Mesenchymal stem cell (in vitro differentiated cells and primary cell): Measurements from ENCODE around the gene SIN3B.

Experiments
- DNase-seq: peaks from one replicate; pipeline ENCODE4 v3.0.0-alpha.2; 2013
- H2AFZ ChIP-seq: one replicate; pipeline ENCODE4 v1.6.1; 2013; ENCODE audit warnings: low read depth, mild to moderate bottlenecking, control low read depth, inconsistent platforms, low read length, moderate library complexity
- H2AK5ac ChIP-seq: 2 replicates; pipeline ENCODE4 v1.6.1; 2013; ENCODE audit warnings: low read length, moderate library complexity, mild to moderate bottlenecking, inconsistent platforms; ENCODE audit not compliant: severe bottlenecking
- H2BK120ac ChIP-seq: one replicate; pipeline ENCODE4 v1.6.1; 2013; ENCODE audit warnings: low read depth, mild to moderate bottlenecking, inconsistent platforms, low read length, moderate library complexity
- H2BK12ac ChIP-seq, 2 experiments: one replicate each; pipeline ENCODE4 v1.6.1; 2013; ENCODE audit warnings: inconsistent platforms in 2 of 2, low read length in 2 of 2, mild to moderate bottlenecking in 2 of 2, moderate library complexity in 2 of 2, control low read depth in 1 of 2
- H2BK15ac ChIP-seq: one replicate; pipeline ENCODE4 v1.6.1; 2013; ENCODE audit warnings: mild to moderate bottlenecking, low read depth, inconsistent platforms; ENCODE audit not compliant: poor library complexity, severe bottlenecking
- H2BK5ac ChIP-seq: 2 replicates; pipeline ENCODE4 v1.6.1; 2013; ENCODE audit warnings: low read depth, mild to moderate bottlenecking, low read length, control low read depth, inconsistent platforms; ENCODE audit not compliant: poor library complexity, severe bottlenecking
- H3K14ac ChIP-seq, 2 experiments: one replicate each; pipeline ENCODE4 v1.6.1; 2013; ENCODE audit warnings: inconsistent platforms in 2 of 2, low read length in 2 of 2, control low read depth in 1 of 2, mild to moderate bottlenecking in 1 of 2, moderate library complexity in 1 of 2
- H3K18ac ChIP-seq, 2 experiments: one replicate each; pipeline ENCODE4 v1.6.1; 2013; ENCODE audit warnings: inconsistent platforms in 2 of 2, low read length in 2 of 2, control low read depth in 1 of 2, low read depth in 1 of 2, mild to moderate bottlenecking in 1 of 2
- H3K23ac ChIP-seq, 2 experiments: one replicate each; pipeline ENCODE4 v1.6.1; 2013; ENCODE audit warnings: inconsistent platforms in 2 of 2, low read length in 2 of 2, mild to moderate bottlenecking in 2 of 2, moderate library complexity in 2 of 2, control low read depth in 1 of 2
- H3K27ac ChIP-seq: 2 replicates; pipeline ENCODE4 v1.5.1; 2013; ENCODE audit warnings: mild to moderate bottlenecking, moderate library complexity, low read length, control low read depth, inconsistent platforms; ENCODE audit not compliant: poor library complexity, severe bottlenecking
- H3K27me3 ChIP-seq, 2 experiments: 2 replicates each; pipeline versions ENCODE4 v1.6.1 to v1.7.0; 2013; ENCODE audit warnings: low read length in 2 of 2, mild to moderate bottlenecking in 2 of 2, moderate library complexity in 2 of 2, control low read depth in 1 of 2, inconsistent platforms in 1 of 2; ENCODE audit not compliant: control insufficient read depth in 1 of 2, insufficient read depth in 1 of 2
- H3K36me3 ChIP-seq, 2 experiments: 2 replicates each; pipeline versions ENCODE4 v1.6.1 to v1.7.0; 2013; ENCODE audit warnings: low read length in 2 of 2, control low read depth in 1 of 2, inconsistent platforms in 1 of 2, low read depth in 1 of 2, mild to moderate bottlenecking in 1 of 2; ENCODE audit not compliant: insufficient read depth in 2 of 2, control insufficient read depth in 1 of 2
- H3K4ac ChIP-seq, 2 experiments: one replicate each; pipeline ENCODE4 v1.6.1; 2013; ENCODE audit warnings: inconsistent platforms in 2 of 2, low read length in 2 of 2, mild to moderate bottlenecking in 2 of 2, moderate library complexity in 2 of 2, control low read depth in 1 of 2, low read depth in 1 of 2
- H3K4me1 ChIP-seq: 2 replicates; pipeline ENCODE4 v1.6.1; 2013; ENCODE audit warnings: low read depth, low read length, control low read depth; ENCODE audit not compliant: control insufficient read depth, insufficient read depth
- H3K4me2 ChIP-seq: 2 replicates; pipeline ENCODE4 v1.6.1; 2013; ENCODE audit warnings: low read length, mild to moderate bottlenecking, inconsistent platforms; ENCODE audit not compliant: poor library complexity, severe bottlenecking
- H3K4me3 ChIP-seq, 2 experiments: 2 replicates each; pipeline versions ENCODE4 v1.5.1 to v1.7.0; 2013; ENCODE audit warnings: low read length in 2 of 2, mild to moderate bottlenecking in 2 of 2, control low read depth in 1 of 2, low read depth in 1 of 2; ENCODE audit not compliant: insufficient read depth in 1 of 2
- H3K79me1 ChIP-seq: replicated peaks from 2 replicates; pipeline ENCODE4 v1.6.1; 2013; ENCODE audit warnings: mild to moderate bottlenecking, control low read depth, low read length, inconsistent platforms; ENCODE audit not compliant: poor library complexity, severe bottlenecking
- H3K9ac ChIP-seq: 2 replicates; pipeline ENCODE4 v1.7.0; 2013; ENCODE audit warnings: mild to moderate bottlenecking, low read length, moderate library complexity
- H3K9me3 ChIP-seq: 2 replicates; pipeline ENCODE4 v1.7.0; 2013; ENCODE audit warnings: mild to moderate bottlenecking, low read length; ENCODE audit not compliant: control insufficient read depth
- H4K8ac ChIP-seq: one replicate; pipeline ENCODE4 v1.6.1; 2013; ENCODE audit warnings: inconsistent platforms, mild to moderate bottlenecking, low read length, moderate library complexity
- H4K91ac ChIP-seq: one replicate; pipeline ENCODE4 v1.6.1; 2013; ENCODE audit warnings: mild to moderate bottlenecking, low read length, inconsistent platforms
- whole genome bisulfite sequencing: methylation state at CpG from one replicate; pipeline ENCODE4 v1.1.7; 2013; ENCODE audit warnings: mixed read lengths; 5-methylcytosine and 5-hydroxymethylcytosine counted together

Gene SIN3B

DNA sequence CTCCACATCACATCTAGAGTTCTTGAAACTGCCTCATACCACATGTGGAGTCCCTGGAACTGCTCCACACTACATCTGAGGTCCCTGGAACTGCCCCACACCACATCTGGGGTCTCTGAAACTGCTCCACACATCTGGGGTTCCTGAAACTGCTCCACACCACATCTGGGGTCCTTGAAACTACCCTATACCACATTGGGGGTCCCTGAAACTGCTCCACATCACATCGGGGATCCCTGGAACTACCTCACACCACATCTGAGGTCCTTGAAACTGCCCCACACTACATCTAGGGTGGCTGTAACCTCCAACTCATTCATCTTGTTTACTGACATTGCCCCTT is 93.4 kb downstream of the SIN3B start:
- Histone ChIP-seq H2BK120ac (no peak overlapping the region), H3K9me3 (peaks cover 14% of the 10 kb centered on the region), H2BK5ac (no peak overlapping the region), H2AK5ac (no peak overlapping the region), H4K91ac (no peak overlapping the region), H3K4me1 (peaks cover 2% of the 10 kb centered on the region), H3K18ac (no peak overlapping the region), H4K8ac (no peak overlapping the region), H3K27me3 (no peaks in the 10 kb centered on the region), H2BK12ac (no peak overlapping the region), H3K4me2 (no peak overlapping the region), H3K36me3 (no peaks in the 10 kb centered on the region), H3K4me3 (no peak overlapping the region), H2BK15ac (no peak overlapping the region), H3K23ac (no peak overlapping the region), H3K14ac (no peak overlapping the region), H3K79me1 (no peaks in the 10 kb centered on the region), H2AFZ (no peak overlapping the region), H3K4ac (no peak overlapping the region), H3K27ac (no peak overlapping the region), H3K9ac (no peak overlapping the region)
- DNase-seq = no peak
- 84% methylated on average over 1 of the region's 1 CpG for WGBS

DNA sequence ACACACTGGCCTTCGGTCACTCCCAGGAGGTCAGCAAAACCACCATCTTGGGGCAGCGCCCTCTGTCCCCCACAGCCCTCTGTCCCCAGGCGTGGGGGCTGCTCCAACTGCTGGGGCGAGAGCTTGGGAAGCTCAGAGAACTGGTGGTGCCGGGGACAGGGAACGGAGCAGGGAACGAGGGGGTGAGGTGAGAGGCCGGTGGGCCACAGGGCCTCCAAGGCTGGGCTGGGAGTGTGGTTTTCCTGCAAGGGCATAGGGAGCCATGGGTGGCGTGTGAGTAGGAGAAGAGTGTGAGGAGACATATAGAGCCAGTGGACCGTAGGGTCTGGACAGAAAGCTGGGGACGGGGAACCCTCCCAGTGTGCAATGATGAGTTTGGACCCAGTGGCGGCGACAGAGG is 93.8 kb downstream of the SIN3B start:
- Histone ChIP-seq H3K4me1 (peaks cover 2% of the 10 kb centered on the region), H3K4me2 (no peak overlapping the region), H3K9me3 (peaks cover 14% of the 10 kb centered on the region), H3K27me3 (no peaks in the 10 kb centered on the region), H3K9ac (no peak overlapping the region), H4K8ac (no peak overlapping the region), H2AK5ac (no peak overlapping the region), H2BK15ac (no peak overlapping the region), H2BK12ac (no peak overlapping the region), H4K91ac (no peak overlapping the region), H3K23ac (no peak overlapping the region), H3K4me3 (peak overlapping the region in 1 of 2 experiments; percentile 2), H3K79me1 (no peaks in the 10 kb centered on the region), H3K4ac (no peak overlapping the region), H2AFZ (no peak overlapping the region), H2BK5ac (no peak overlapping the region), H3K36me3 (no peaks in the 10 kb centered on the region), H3K18ac (no peak overlapping the region), H3K27ac (no peak overlapping the region), H2BK120ac (no peak overlapping the region), H3K14ac (no peak overlapping the region)
- no peak for DNase-seq
- WGBS = 89% methylated on average over 13 of the region's 13 CpGs

DNA sequence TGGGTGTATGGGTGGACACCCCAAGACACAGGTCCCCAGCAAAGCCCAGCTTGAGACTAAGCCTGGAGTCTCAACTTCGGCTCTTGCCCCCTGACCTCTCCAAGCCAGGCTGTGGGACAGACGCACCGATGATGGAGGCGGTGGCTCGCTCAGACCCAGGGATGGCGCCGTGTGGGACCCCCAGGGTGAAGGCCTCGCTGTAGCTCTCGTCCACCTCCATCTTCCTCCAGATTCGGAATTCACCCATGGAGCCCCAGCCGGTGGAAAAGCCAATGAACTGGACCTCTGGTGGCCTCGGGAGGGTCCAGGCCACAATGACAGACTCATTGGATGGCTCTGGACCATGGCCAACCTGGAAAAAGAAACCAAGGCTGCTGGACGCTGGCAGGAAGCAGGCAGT is 98.7 kb downstream of the SIN3B start:
- Histone ChIP-seq H3K79me1 (no peaks in the 10 kb centered on the region), H3K23ac (no peak overlapping the region), H2BK5ac (no peak overlapping the region), H3K27ac (no peak overlapping the region), H2BK12ac (no peak overlapping the region), H3K4me1 (no peaks in the 10 kb centered on the region), H3K36me3 (no peaks in the 10 kb centered on the region), H3K18ac (no peak overlapping the region), H3K4ac (no peak overlapping the region), H4K91ac (no peak overlapping the region), H2AFZ (no peak overlapping the region), H3K4me3 (no peak overlapping the region), H3K4me2 (no peak overlapping the region), H4K8ac (no peak overlapping the region), H3K9ac (no peak overlapping the region), H3K9me3 (peaks cover 8% of the 10 kb centered on the region), H3K27me3 (peaks cover 0 to 11% of the 10 kb centered on the region in 2 experiments), H2BK120ac (no peak overlapping the region), H2BK15ac (no peak overlapping the region), H3K14ac (no peak overlapping the region), H2AK5ac (no peak overlapping the region)
- no peak for DNase-seq
- 85% methylated on average over 13 of the region's 13 CpGs for WGBS

DNA sequence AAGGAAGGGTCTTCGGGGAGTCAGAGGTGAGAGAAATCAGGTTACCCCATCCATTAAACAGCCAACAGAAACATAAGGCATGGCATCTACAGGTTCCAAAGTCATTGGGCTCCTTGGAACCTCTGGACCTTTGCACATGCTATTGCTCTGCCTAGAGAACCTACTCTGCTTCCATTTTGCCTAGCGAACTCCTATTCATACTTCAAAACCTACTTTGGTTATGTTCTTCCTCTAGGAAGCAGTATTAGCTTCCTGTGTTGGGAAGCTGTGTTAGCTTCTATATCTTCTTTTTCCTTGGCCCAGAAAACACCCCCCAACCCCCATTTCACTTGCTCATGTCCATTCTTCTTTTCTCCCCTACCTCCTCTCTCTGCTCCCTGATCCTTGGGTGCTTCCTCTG is 99.2 kb downstream of the SIN3B start:
- Histone ChIP-seq H3K9ac (no peak overlapping the region), H2BK120ac (no peak overlapping the region), H3K4ac (no peak overlapping the region), H3K9me3 (peaks cover 8% of the 10 kb centered on the region), H2BK12ac (no peak overlapping the region), H3K36me3 (no peaks in the 10 kb centered on the region), H3K27me3 (peaks cover 0 to 11% of the 10 kb centered on the region in 2 experiments), H2AK5ac (no peak overlapping the region), H4K91ac (no peak overlapping the region), H2BK5ac (no peak overlapping the region), H3K14ac (no peak overlapping the region), H3K4me3 (no peak overlapping the region), H3K4me2 (no peak overlapping the region), H3K23ac (no peak overlapping the region), H2BK15ac (no peak overlapping the region), H2AFZ (no peak overlapping the region), H3K18ac (no peak overlapping the region), H3K79me1 (no peaks in the 10 kb centered on the region), H3K4me1 (no peaks in the 10 kb centered on the region), H3K27ac (no peak overlapping the region), H4K8ac (no peak overlapping the region)
- no peak for DNase-seq
- 92% methylated on average over 1 of the region's 2 CpGs for WGBS
